HG03439 (cell line): ENCODE data around the gene GTF3C5.
"Not testable (repeated sequence)": the region's sequence is repeated elsewhere in the genome, so short reads cannot be mapped to it uniquely, and the experiment has no call there.

Experiments
- ATAC-seq: cut with Tn5 transposase; IDR thresholded peaks from one replicate; pipeline ENCODE4 v1.9.1; 2021; ENCODE audit warnings: mild to moderate bottlenecking, moderate library complexity; ENCODE audit not compliant: unreplicated experiment

Gene GTF3C5

GRCh38 chr9:133027134-133027533, 3.7 kb upstream of the GTF3C5 start:
- no peak for ATAC-seq

GRCh38 chr9:133028221-133028620, 2.6 kb upstream of the GTF3C5 start:
- ATAC-seq: no peak

- ATAC-seq: no peak
These were observed 842 bp upstream of the GTF3C5 start for GRCh38 chr9:133029994-133030316.

- ATAC-seq: no peak
These were observed 279 bp downstream of the GTF3C5 start for GRCh38 chr9:133031130-133031422.

GRCh38 chr9:133031496-133031911, 707 bp downstream of the GTF3C5 start:
- no peak for ATAC-seq

GRCh38 chr9:133032171-133032570, 1.4 kb downstream of the GTF3C5 start:
- no peak for ATAC-seq

GRCh38 chr9:133035669-133036068, 4.9 kb downstream of the GTF3C5 start:
- no peak for ATAC-seq

GRCh38 chr9:133037775-133038515, 7.1 kb downstream of the GTF3C5 start:
- no peak for ATAC-seq

GRCh38 chr9:133040892-133041479, 10.2 kb downstream of the GTF3C5 start:
- ATAC-seq: not testable (repeated sequence)

GRCh38 chr9:133041958-133042357, 11.2 kb downstream of the GTF3C5 start:
- no peak for ATAC-seq

GRCh38 chr9:133042676-133043075, 11.9 kb downstream of the GTF3C5 start:
- ATAC-seq: no peak

- ATAC-seq: no peak
These were observed 12.7 kb downstream of the GTF3C5 start for GRCh38 chr9:133043449-133044035.

- ATAC-seq: no peak
These were observed 13.3 kb downstream of the GTF3C5 start for GRCh38 chr9:133044125-133044524.

- ATAC-seq: no peak
These were observed 13.9 kb downstream of the GTF3C5 start for GRCh38 chr9:133044661-133045060.

- no peak for ATAC-seq
These were observed 14.3 kb downstream of the GTF3C5 start for GRCh38 chr9:133045132-133045531.

GRCh38 chr9:133046196-133046899, 15.6 kb downstream of the GTF3C5 start:
- ATAC-seq: no peak

GRCh38 chr9:133046900-133047295, 16.1 kb downstream of the GTF3C5 start:
- no peak for ATAC-seq

GRCh38 chr9:133048595-133048994, 17.8 kb downstream of the GTF3C5 start:
- ATAC-seq: no peak

GRCh38 chr9:133049043-133049442, 18.2 kb downstream of the GTF3C5 start:
- no peak for ATAC-seq

- no peak for ATAC-seq
These were observed 19.3 kb downstream of the GTF3C5 start for GRCh38 chr9:133050142-133050541.

GRCh38 chr9:133050781-133051180, 20.0 kb downstream of the GTF3C5 start:
- ATAC-seq: no peak

- no peak for ATAC-seq
These were observed 20.6 kb downstream of the GTF3C5 start for GRCh38 chr9:133051281-133051900.
